ENCODE data around the gene STPG3.

GRCh38 chr9:137232101-137232500 lies 19.0 kb upstream of the STPG3 start:
- TF ChIP-seq AGO2 (optimal IDR thresholded peaks at IDR 0.05; ENCODE audit: low read depth, low read length) (no peak), ZKSCAN8 (CRISPR knock-in tag; IDR thresholded peaks at IDR 0.05; ENCODE audit: borderline replicate concordance) (no peak), MYNN (CRISPR knock-in tag; IDR thresholded peaks at IDR 0.05; ENCODE audit: low read depth) (no peak), CTCF (CRISPR knock-in tag; IDR thresholded peaks at IDR 0.05) (no peak), CEBPB (IDR thresholded peaks at IDR 0.05; ENCODE audit: borderline replicate concordance, low read depth, low read length) (no peak), NFE2 (CRISPR knock-in tag; IDR thresholded peaks at IDR 0.05) (no peak), MTF2 (CRISPR knock-in tag; IDR thresholded peaks at IDR 0.05; ENCODE audit: borderline replicate concordance) (no peak)

Data from HepG2 (cell line).